NCI-H2196 (cell line): Measurements from ENCODE around the gene MAP2K2.

ENCODE experiments used
- DNase-seq: peaks from one replicate; lab custom pipeline; 2025; ENCODE audit not compliant: unreplicated experiment; lab: John Stamatoyannopoulos, UW

MAP2K2 gene

GRCh38 chr19:4100647-4101495, 23.1 kb downstream of the MAP2K2 start:
- no peak for DNase-seq

DNA sequence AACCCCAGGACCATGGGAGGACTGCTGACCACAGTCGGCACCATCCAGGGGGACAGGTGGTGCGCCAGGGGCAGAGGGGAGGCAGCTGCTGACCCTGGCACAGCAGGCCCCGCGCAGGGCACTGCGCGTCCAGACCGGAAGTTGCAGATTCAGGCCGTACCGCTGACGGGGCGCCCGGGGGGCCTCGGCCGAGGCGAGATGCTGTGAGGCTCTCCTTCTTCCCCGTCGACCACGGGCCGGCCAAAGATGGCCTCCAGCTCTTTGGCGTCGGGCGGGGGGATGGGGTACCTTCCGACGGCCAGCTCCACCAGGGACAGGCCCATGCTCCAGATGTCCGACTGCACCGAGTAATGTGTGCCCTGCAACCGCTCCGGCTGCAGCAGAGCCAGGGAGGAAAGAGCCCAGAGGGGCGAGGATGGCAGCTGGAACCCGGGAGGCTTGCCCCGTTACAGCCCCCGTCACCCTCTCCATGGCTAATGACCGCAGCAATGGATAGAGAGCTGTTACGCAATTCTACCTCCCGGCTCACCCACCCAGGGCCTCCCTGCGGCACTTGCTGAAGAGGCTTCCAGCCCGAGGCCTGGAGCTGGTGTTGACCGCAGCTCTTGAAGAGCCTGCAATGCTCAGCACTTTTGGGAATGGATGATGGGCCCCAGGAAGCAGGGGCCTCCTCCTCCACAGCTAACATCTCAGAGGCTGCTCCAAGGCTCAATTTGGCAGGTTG, 24.7 kb downstream of the MAP2K2 start:
- no peak for DNase-seq

DNA sequence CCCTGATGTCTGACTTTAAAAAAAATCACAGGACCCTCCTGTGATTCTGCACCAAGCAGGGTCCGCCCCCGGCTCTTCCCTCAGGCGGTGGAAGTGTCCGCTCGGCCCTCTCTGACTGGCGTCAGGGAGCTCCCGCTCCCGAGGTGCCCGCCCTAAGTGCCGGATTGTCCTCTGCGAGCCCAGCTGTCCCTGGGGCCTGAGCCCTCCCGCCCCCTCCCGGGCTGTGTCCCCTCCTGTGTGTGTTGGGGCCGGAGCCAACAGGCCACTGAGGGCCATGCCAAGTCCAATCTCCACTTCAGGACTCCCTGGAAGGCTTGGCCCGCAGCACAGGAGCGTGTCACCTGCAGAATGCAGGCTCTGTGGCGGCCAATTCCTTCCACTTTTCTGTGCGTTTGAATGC, 25.4 kb downstream of the MAP2K2 start:
- DNase-seq: no peak

- DNase-seq: no peak
Measured at GRCh38 chr19:4097501-4097900, 26.4 kb downstream of the MAP2K2 start.

DNA sequence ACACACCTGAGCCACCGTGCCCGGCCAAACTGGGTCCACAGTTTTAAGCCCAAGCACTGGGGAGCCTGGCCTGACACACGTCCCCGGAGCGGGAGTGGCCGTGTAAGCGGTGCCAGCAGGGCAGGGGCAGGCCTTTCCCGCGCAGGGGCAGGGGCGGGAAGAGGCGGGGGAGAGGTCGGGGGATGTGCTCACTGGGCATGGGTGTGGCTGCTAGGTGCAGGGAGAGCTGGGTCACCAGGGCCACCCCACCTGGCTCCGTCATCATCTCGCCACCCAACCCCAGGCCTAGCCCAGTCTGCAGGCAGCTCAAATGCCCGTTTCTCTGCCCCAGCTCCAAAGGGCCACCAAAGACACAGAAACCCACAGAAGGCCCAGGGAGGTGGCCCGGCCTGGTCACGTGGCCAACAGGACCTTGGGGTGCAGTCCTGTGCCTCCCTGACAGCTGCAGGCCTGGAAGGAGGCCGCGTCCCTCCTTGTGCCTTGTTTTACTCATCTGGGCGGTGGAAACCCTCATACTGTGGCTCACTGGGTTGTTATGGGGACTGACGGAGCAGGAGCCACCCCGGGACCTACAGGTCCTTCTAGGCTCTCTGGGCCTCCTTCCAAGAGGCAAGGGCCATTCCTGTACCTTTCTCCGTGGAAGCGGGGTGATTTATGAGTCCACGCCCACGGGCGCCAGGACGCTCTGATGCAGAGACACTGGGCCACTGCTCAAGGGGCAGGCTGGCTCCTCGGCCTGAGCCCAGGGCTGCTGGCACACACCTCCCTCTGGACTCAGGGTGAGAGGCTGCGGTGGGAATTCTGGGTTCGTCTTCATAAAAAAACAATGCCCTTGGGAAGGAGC, 27.7 kb downstream of the MAP2K2 start:
- DNase-seq: no peak

DNA sequence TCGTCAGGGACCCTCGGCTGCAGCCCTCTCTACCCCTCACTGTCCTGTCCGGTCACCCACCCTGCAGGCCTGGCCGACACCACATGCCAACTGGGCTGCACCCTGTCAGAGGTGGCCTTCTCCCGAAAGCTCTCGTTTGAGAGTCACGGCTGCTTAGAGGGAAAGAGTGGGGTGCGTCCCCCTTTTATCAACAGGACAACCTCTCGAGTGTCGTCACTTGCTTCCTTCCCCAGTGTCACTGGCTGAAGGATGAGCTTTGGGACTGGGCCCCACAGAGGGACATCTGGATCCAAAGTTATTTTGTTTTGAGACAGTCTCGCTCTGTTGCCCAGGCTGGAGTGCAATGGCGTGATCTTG, 28.5 kb downstream of the MAP2K2 start:
- DNase-seq: no peak

- no peak for DNase-seq
Measured at GRCh38 chr19:4094761-4095487, 29.0 kb downstream of the MAP2K2 start.

GRCh38 chr19:4094291-4094690, 29.6 kb downstream of the MAP2K2 start:
- no peak for DNase-seq

GRCh38 chr19:4093643-4094175, 30.2 kb downstream of the MAP2K2 start:
- DNase-seq: no peak

GRCh38 chr19:4090356-4091220, 33.3 kb downstream of the MAP2K2 start:
- no peak for DNase-seq

GRCh38 chr19:4089946-4090345, 34.0 kb downstream of the MAP2K2 start:
- no peak for DNase-seq

- DNase-seq: no peak
Measured at GRCh38 chr19:4089400-4089908, 34.5 kb downstream of the MAP2K2 start.

GRCh38 chr19:4088975-4089374, 34.9 kb downstream of the MAP2K2 start:
- DNase-seq: no peak

- DNase-seq: no peak
Measured at GRCh38 chr19:4087787-4088679, 35.9 kb downstream of the MAP2K2 start.

DNA sequence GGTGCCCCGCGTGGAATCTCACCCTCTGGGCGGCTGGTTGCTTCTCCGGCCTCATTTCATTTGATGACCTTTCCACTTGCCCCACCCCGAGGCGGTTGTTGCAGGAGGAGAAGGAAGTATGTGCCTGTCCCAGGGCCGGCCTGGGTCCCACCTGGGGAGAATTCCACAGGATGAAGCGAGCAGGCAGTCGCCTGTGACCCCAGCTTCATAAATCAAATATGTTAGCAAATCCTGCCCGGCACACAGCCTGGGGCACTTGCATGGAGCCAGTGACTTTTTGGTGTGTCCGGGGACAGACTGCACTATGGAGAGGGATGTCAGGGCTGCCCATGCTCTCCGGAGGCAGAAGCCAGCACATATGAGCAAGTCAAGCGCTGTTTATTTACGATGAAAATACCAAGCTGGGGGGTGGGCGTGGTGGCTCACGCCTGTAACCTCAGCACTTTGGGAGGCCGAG, 37.5 kb downstream of the MAP2K2 start:
- no peak for DNase-seq

- no peak for DNase-seq
Measured at GRCh38 chr19:4084547-4084877, 39.4 kb downstream of the MAP2K2 start.

GRCh38 chr19:4083677-4084546, 40.0 kb downstream of the MAP2K2 start:
- no peak for DNase-seq

DNA sequence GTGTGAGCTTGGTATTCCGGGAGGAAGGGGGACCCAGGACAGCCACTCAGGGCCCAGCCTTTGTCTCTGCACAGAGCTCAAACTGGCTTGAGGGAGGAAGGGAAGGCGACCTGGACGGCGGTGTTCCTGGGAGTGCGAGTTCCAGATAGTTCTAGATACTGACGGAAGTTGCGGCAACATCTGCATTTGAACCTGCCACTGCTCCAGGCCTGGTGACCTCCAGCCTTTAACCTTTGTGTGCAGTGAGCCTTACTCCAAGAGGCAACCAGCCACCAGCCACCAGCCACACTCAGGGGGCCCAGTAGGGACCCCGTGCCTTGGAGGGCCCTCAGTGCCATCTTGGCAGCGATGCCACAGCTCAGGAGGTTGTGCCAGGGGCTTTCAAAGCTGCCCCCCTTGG, 41.8 kb downstream of the MAP2K2 start:
- DNase-seq: no peak
